Measurements from ENCODE around the gene NPHP4.

The NPHP4 gene

GRCh38 chr1:5947978-5948680, 44.1 kb downstream of the NPHP4 start:
- no peak for DNase-seq

- DNase-seq, result no peak
These were observed 45.0 kb downstream of the NPHP4 start for GRCh38 chr1:5947071-5947821.

DNA sequence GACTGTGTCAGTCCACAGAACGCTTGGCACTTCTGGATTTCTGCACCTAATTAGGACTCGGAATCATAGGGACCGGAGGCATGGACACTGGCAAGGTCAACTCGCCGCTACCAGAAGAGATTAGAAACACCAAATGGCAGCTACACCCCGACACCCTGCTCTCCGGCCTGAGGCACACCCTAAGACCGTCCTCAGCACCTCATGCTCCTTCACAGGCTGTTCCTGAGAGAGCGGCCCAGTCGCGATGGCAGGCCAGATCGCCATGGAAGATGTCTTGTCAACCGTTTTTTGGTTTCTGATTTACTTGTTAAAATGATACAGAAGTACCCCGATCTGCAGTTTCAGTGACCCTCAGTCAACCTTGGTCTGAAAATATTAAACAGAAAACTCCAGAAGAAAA, 46.8 kb downstream of the NPHP4 start:
- DNase-seq, result no peak

- no peak for DNase-seq
These were observed 47.4 kb downstream of the NPHP4 start for GRCh38 chr1:5944843-5945167.

DNA sequence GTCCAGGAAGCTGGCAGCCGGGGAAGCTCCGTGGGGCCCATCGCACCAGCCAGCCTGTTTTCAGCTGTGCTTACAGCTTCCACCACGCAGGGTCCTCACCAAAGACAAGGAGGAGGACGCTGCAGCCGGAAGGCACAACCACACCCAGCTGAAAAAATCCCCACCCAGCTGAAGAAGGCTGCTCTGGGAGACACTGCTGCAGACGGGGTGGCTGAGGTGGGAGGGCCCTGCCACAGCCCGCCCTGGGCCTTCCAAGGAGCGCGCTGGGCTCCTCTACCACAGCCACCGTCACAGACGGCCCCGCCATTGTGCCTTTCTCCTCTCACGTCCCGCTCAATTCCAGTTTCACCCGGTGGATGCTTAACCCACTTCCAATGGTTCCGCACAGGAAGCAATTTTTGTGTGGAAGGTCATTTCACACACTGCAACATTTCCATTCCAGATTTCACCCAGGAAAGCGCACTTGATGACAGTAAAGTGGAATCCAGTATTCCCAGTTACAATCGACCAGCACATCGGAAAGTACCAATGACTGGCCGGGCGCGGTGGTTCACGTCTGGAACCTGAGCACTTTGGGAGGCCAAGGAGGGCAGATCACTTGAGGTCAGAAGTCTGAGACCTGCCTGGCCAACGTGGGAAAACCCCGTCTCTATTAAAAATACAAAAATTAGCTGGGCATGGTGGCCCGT, 47.9 kb downstream of the NPHP4 start:
- no peak for DNase-seq

- DNase-seq, result no peak
These were observed 48.7 kb downstream of the NPHP4 start for GRCh38 chr1:5943343-5944124.

DNA sequence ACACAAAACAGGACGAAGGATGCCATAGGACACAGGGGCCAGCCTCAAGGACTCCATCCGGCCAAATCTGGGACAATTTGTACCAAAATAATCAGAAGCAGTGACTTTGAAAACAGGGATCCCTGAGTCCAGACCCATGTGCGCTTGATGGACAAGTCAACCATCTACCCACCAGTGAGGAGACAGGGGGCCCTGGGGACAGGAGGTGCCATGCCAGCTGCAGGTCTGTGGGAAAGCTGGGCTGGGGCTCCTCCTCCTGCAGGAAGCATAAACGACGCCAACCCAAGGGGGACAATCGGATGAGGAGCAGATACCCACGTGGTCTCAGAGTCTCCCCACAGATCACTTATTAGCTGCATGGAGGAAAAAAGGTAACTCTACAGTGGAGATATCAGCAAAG, 50.6 kb downstream of the NPHP4 start:
- no peak for DNase-seq

- DNase-seq, result no peak
These were observed 51.4 kb downstream of the NPHP4 start for GRCh38 chr1:5940723-5941407.

- DNase-seq, result no peak
These were observed 52.7 kb downstream of the NPHP4 start for GRCh38 chr1:5939271-5940170.

DNA sequence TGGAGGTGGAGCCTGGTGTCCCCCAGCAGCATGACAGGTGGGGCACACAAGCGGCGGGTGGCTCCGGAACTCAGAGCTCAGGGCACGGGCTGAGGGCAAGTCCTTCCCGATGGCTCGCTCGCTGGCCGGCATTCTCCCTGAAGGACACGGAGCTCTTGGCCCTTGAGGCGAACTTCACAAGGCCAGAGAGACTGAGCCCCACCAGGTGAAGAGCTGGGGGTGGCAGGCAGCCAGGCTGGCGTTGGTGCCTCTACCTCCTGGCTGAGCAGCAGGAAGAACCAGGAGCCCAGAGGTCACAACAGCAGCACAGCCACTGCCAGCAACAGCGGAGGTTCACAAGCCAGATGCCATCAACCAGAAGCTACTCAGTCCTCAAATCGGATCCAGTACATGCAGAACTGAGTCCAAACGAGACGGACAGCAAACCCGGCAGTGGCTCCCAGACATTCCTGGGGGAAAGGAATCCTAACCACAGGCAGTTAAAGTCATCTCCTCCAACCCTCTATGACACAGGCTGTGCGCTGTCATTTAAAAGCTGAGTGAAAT, 54.1 kb downstream of the NPHP4 start:
- DNase-seq, result no peak

GRCh38 chr1:5937373-5937857, 54.8 kb downstream of the NPHP4 start:
- DNase-seq, result no peak

- DNase-seq, result no peak
These were observed 55.4 kb downstream of the NPHP4 start for GRCh38 chr1:5936621-5937372.

DNA sequence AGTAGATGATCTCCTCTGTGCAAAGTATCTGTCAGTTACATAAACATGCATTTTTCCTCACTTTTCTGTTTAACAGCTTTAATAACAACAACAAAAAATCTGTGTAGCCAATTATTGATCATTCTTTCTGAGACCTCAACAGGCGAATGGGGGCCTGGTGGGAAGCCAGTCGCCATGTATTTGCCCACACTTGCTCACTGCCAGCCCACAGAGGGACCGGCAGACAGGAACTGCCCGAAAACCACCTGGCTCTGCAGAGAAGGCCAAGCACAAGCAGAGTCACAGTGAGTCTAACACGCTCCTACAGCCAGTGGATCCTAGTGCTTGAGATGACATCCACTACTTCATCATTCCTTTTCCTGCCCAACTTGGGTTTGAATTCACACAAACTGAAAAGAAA, 56.1 kb downstream of the NPHP4 start:
- DNase-seq, result no peak

DNA sequence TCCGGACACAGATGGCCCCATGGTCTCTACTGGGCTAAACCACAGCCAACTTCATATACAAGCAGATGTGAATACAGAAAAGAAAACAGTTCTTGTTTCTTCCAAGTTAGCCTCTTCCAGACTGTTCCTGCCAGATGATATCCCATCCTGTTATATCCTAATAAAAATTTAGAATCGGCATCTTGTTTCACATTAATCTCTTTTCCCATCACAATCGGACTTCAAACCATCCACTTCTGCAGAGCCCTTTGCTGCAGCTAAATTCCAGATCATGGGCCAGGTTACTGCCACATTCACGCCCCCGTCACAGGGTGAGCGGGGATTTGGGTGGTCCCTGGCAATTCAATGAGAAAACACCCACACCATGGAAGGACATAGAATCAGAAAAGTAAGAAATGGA, 57.2 kb downstream of the NPHP4 start:
- no peak for DNase-seq

GRCh38 chr1:5934058-5934884, 58.0 kb downstream of the NPHP4 start:
- no peak for DNase-seq

DNA sequence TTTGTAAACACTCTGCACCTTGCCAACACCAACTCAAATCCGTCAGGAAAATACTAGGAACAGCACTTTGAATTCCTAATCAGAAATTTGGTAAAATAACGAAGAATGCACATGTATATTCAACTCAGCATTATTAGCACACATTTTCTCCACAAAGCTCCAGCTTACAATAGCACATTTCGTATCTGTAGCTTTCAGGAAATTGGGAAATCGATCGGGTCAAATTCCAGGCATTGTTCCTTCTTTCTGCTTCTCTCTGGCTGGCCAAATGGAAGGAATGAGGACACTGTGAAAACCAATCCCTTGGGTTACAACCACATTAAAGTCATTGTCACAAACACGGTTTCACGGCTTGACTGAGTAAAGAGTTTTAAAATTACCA, 58.6 kb downstream of the NPHP4 start:
- no peak for DNase-seq

- no peak for DNase-seq
These were observed 59.2 kb downstream of the NPHP4 start for GRCh38 chr1:5933050-5933449.

GRCh38 chr1:5928714-5929400, 63.4 kb downstream of the NPHP4 start:
- no peak for DNase-seq

All from suppressor macrophage treated with lipopolysaccharide for 4 hours (primary cell).